GM18505 (cell line): ENCODE results near the gene SON.

Experiments
- ATAC-seq: cut with Tn5 transposase; IDR thresholded peaks from one replicate; pipeline ENCODE4 v1.9.1; 2021; ENCODE audit not compliant: unreplicated experiment
- POLR2A ChIP-seq: IDR thresholded peaks from 4 replicates; pipeline ENCODE4 v1.6.1; 2011; ENCODE audit warnings: borderline replicate concordance; ENCODE audit not compliant: insufficient read depth, insufficient read length; ENCODE audit errors: extremely low read depth

The SON gene

GRCh38 chr21:33537212-33537611, 5.6 kb upstream of the SON start:
- ATAC-seq, result no peak
- TF ChIP-seq POLR2A, result no peak

- TF ChIP-seq POLR2A, result no peak
- no peak for ATAC-seq
These were observed 3.2 kb upstream of the SON start for GRCh38 chr21:33539616-33540015.

- ATAC-seq, result no peak
- no peak for TF ChIP-seq POLR2A
These were observed 2.1 kb upstream of the SON start for GRCh38 chr21:33540711-33541104.

DNA sequence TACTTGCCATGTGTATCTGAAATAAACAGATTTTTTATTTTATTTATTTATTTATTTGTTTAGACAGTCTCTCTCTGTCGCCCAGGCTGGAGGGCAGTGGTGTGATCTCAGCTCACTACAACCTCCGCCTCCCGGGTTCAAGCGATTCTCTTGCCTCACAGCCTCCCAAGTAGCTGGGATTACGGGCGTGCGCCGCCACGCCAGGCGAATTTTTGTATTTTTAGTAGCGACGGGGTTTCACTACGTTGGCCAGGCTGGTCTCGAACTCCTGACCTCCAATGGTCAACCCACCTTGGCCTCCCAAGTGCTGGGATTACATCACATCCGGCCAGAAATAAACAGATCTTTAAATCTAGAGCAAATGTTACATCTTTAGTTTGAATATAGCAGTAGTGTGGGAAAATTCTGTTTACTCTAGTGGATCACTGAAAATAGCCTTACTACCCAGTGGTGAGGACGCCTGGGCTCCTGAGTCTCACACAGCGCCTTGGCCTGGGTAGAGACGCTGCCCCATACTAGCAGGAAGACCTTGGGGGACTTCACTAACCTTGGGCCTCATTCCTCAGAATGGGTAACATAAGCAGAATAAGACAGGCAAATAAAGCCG, 1.6 kb upstream of the SON start:
- TF ChIP-seq POLR2A, result no peak
- no peak for ATAC-seq

GRCh38 chr21:33541756-33542639, 840 bp upstream of the SON start, which contains the start of gene GART:
Gene GART, minus strand, starts transcription at chr21:33542117. Its CDS starts 2,802 bp downstream, at chr21:33539315.
- TF ChIP-seq POLR2A, result peak; percentile 38
- ATAC-seq, result peak; percentile 51

DNA sequence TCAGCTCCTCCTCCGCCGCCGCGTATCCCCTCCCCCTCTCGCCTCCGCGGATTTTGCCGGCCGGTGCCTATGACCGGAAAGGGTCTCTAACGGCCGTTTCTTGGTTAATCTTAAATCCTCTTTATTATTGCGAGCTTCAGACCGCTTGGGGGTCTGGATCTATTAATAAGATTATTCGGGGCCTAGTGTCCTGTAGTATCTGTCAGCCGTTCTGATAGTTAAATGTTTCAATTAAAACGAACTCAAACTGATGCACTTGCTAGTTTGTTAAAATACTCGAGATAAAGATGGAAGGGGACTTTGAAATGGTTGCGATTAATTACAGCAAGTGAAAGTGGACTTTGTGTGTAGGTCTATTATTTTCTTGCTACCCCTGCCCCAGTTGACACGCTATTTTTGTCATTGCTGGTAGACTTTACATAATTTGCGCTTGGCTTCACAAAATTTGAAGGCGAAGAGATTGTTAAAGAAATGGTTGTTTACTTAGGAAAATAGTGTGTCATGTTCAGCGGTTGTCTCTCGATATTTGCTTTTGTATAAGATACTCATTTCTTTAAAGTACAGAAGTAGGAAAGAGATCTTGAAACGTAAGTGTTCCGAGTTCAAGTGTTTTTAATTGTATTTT, 779 bp downstream of the SON start:
- TF ChIP-seq POLR2A, result no peak
- no peak for ATAC-seq

DNA sequence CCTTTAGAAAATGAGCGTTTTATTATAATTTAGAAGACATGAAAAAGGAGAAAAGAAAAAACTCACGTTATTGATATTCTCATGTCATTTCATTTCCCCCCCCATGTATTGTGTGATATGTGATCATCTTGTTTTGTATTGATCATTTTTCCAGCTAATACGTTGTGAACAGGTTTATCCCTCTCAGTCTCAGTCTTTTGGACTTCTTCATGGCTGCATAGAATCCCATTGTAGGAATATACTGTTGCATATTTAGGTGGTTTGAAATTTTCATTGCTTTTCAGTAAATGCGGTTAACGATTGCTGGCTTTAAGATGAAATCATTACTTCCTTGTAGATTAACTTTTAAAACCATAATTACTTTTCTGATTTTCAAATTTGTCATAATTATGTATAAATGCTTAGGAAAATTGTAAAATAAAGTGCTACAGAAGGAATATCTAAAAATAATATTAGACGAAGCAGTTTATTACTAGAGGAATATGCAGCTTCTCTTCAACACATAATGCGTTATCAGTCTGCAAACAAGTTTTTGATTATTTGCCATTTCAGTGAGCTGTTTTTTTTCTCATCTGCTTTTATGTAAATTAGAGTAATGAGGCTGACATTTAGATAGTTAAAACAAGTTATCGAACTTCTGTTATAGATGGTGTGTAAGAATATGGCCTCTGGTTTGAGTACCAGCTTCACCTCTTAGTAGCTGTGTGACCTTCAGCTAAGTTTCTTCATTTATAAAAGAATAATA, 1.8 kb downstream of the SON start:
- no peak for ATAC-seq
- TF ChIP-seq POLR2A, result no peak

DNA sequence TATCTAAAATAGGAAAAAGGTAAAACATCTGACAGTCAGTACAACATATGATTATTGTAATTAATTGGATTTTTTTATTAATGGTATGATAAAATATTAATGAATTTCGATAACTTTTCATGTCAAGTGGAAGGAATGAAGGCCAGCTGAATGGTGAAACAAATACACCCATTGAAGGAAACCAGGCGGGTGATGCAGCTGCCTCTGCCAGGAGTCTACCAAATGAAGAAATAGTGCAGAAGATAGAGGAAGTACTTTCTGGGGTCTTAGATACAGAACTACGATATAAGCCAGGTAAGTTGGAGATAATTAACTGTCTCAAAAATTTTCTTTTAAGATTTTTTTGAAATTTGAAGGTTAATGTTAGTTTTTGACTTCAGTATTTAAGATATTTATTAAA, 3.2 kb downstream of the SON start:
- no peak for ATAC-seq
- TF ChIP-seq POLR2A, result no peak

DNA sequence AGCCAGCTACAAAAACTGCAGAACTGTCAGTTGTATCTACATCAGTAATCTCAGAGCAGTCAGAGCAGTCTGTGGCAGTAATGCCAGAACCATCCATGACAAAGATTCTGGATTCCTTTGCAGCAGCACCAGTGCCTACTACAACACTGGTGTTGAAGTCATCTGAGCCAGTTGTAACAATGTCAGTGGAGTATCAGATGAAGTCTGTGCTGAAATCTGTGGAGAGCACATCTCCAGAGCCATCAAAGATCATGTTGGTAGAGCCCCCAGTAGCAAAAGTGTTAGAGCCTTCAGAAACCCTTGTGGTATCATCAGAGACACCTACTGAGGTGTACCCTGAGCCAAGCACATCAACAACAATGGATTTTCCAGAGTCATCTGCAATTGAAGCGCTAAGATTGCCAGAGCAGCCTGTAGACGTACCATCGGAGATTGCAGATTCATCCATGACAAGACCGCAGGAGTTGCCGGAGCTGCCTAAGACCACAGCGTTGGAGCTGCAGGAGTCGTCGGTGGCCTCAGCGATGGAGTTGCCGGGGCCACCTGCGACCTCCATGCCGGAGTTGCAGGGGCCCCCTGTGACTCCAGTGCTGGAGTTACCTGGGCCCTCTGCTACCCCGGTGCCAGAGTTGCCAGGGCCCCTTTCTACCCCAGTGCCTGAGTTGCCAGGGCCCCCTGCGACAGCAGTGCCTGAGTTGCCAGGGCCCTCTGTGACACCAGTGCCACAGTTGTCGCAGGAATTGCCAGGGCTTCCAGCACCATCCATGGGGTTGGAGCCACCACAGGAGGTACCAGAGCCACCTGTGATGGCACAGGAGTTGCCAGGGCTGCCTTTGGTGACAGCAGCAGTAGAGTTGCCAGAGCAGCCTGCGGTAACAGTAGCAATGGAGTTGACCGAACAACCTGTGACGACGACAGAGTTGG, 7.3 kb downstream of the SON start:
- no peak for TF ChIP-seq POLR2A
- no peak for ATAC-seq

DNA sequence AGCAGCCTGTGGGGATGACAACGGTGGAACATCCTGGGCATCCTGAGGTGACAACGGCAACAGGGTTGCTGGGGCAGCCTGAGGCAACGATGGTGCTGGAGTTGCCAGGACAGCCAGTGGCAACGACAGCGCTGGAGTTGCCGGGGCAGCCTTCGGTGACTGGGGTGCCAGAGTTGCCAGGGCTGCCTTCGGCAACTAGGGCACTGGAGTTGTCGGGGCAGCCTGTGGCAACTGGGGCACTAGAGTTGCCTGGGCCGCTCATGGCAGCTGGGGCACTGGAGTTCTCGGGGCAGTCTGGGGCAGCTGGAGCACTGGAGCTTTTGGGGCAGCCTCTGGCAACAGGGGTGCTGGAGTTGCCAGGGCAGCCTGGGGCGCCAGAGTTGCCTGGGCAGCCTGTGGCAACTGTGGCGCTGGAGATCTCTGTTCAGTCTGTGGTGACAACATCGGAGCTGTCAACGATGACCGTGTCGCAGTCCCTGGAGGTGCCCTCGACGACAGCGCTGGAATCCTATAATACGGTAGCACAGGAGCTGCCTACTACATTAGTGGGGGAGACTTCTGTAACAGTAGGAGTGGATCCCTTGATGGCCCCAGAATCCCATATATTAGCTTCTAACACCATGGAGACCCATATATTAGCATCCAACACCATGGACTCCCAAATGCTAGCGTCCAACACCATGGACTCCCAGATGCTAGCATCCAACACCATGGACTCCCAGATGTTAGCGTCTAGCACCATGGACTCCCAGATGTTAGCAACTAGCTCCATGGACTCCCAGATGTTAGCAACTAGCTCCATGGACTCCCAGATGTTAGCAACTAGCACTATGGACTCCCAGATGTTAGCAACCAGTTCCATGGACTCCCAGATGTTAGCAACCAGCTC, 8.2 kb downstream of the SON start:
- ATAC-seq, result no peak
- no peak for TF ChIP-seq POLR2A

- no peak for ATAC-seq
- TF ChIP-seq POLR2A, result no peak
These were observed 8.8 kb downstream of the SON start for GRCh38 chr21:33551664-33552063.
